Suppressor macrophage (primary cell): ENCODE results near the gene ITIH4.

Experiments
- DNase-seq, 4 experiments: peaks; one replicate each; pipeline ENCODE4 v3.0.0-alpha.2; 2020 to 2022
- total RNA-seq, 17 experiments: gene quantifications; one replicate each; lab custom pipeline; 2026; ENCODE audit warnings: mixed read lengths in 6 of 17, inconsistent platforms in 3 of 17; lab: John Stamatoyannopoulos, UW

ITIH4 gene
- total RNA-seq, result 0.03 to 2.1 (median 0.18) reads per million in 17 experiments

- DNase-seq, result no peak
These were observed at the start of gene ITIH4 for GRCh38 chr3:52830535-52831258. Gene ITIH4, minus strand, starts transcription at chr3:52830672. Its CDS starts 30 bp downstream, at chr3:52830642.

DNA sequence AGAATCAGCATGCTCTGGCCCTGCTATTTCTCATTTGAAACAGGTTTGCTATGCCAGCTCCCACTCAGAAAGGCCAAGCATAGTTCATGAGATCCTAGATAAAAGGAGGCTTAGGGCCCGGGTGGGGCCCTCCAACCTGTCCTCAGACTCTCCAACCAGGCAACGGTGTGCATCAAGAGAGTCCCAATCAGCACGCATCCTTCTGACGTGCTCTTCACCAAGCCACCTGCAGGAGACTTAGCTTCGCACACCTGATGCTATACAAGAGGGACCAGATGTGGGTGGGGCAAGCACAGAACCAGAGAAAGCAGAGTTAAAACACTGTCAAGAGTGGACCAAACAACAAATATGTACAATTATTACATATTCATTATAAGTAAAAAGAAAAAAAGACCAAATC is 49.6 kb upstream of the ITIH4 start:
- DNase-seq, result no peak

- DNase-seq, result no peak
These were observed 49.1 kb upstream of the ITIH4 start for GRCh38 chr3:52879581-52879980.

DNA sequence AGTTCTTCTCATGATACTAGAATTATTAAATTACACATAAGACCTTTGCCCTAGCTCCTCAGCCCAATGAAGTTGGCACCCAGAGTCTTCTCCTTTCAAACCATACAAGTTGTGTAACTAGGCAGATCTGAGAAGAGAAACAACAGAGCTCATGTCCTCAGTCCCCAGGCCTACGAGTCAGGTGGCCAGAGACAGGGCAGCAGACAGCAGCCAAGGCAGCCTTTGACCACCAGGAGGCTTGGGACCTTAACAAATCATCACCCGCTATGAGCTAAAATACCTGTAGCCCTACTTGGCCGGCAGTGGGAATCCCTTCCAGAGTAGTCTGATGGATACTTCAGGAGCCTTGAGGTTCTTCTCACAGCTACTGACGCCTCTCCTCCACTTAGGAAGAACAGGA is 48.6 kb upstream of the ITIH4 start:
- DNase-seq, result peak in 1 of 4 experiments; percentile 49

- no peak for DNase-seq
These were observed 46.6 kb upstream of the ITIH4 start for GRCh38 chr3:52877085-52877484.

- DNase-seq, result no peak
These were observed 44.6 kb upstream of the ITIH4 start for GRCh38 chr3:52874864-52875587.

DNA sequence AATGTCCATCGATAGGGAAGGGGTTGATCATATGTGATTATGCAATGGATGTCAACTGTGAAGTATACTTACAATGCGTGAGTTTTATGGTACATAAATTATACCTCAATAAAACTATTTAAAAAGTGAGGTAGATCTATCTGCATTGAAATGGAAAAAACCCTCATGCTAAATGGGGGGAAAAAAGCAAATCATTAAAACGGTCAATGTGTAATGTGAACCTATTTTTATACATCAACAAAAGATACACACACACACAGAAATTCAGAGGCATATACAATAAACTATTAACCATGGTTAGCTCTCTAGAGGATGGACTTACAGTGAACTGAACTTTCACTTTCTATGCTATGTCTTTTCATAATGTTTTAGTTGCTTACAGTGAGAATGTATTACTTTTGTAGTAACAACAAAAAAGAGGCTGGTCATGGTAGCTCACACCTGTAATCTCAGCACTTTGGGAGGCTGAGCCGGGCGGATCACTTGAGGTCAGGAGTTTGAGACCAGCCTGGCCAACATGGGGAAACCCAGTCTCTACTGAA is 43.8 kb upstream of the ITIH4 start:
- DNase-seq, result no peak

DNA sequence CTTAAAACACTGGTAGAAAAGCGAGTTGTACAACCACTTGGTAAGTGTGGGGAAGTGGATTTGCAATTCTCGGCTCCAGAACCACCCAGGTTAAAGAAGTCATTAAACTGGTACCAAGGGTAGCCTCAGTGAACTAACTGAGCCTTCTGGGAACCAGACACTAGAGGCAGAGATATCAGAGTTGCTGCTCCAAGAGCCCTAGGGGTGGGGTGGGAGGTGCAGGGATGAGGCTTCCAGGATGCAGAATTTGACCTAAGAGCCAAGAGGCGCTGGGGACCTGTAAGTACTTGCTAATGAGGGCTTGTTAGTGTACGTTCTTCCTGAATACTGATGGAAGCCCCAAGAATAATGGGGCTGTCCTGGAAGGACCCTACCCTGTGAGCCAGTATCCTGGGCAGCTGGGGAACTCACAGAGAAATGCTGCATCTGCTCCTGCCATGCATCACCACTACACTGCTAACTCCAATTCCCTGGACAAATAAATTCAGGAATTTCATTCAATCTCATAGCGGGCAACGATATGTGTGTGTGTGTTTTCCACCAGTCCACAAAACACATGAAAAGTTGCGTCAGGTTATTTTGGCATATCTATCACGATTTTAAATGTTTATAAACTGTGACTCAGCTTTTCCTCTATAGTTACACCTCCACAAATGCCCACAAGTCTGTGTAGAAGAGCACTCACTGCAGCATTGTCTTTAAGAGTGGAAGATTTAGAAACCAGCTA is 43.1 kb upstream of the ITIH4 start:
- peak in 1 of 4 experiments; percentile 21 for DNase-seq

DNA sequence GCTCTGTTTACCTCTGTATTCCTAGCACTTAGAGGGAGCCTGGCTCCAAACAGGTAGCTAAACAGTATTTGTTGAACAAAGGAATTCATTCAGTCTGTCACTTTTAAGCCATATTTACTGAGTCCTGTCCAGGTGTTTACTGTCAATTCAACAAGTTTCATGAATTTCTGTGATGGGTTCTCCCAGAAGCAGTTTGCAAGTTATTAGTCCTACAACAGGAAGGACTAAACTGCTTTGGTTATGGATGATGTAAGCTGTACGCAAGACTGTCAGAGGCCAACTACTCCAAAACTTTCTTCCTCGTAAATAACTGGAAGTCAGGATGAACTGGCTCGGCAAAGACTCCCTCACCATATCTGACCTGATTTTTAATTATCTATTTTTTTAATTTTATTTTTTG is 41.8 kb upstream of the ITIH4 start:
- peak in 3 of 4 experiments; percentile 29 to 40 (median 37) for DNase-seq

DNA sequence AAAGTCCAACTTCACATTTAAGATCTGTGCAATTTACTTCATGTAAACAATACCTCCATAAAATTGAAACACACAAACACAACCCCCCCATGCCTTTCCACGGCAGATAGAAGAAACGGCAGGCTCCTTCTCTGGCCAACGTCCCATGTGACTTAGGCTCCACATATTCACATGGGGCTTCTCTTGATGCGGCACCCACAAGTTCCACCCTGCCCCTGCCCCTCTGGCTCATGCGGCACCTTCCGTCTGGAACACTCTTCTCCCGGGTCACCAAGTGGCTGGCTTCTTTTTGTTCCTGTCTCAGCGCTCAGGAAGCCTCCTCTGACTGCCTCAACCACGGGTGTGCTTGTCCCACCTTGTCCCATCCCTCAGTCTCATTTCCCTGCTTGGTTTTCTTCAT is 41.3 kb upstream of the ITIH4 start:
- no peak for DNase-seq

- no peak for DNase-seq
These were observed 40.0 kb upstream of the ITIH4 start for GRCh38 chr3:52870471-52870870.

- DNase-seq, result no peak
These were observed 36.0 kb upstream of the ITIH4 start for GRCh38 chr3:52866427-52866826.

DNA sequence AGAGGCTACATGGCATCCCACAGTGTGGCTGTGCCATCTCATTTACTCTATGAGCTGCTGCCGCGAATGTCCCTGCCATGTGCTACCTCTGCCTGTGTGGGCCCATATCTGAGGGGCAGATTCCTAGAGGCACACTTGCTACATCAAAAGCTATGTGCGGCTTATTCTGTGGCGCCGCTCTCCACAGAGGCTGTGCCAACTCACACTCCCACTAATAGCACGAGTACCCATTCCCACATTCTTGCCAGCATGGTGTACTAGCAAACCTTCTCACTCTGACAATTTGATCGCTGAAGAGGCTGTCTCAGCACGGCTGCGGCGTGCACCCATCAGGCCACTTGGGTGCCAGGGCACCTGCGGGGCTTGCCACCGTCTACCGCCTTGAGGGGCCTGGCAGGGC is 35.5 kb upstream of the ITIH4 start:
- DNase-seq, result no peak

DNA sequence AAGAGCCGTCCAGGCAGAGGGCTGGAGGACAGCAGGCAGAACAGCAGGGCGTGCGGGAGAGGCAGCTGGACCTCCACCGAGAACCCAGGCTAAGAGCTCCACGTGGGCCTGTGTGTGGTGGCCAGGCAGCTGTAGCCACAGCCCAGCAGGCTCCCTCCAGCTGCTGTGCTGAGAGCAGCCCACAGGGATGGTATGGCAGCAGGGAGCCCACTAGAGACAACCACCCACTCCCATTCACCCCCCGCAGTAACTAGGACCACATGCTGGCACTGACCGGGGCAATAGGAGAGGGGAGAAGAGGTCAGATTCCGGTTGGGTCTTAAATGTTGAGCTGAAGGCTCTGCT is 29.9 kb upstream of the ITIH4 start:
- DNase-seq, result no peak

DNA sequence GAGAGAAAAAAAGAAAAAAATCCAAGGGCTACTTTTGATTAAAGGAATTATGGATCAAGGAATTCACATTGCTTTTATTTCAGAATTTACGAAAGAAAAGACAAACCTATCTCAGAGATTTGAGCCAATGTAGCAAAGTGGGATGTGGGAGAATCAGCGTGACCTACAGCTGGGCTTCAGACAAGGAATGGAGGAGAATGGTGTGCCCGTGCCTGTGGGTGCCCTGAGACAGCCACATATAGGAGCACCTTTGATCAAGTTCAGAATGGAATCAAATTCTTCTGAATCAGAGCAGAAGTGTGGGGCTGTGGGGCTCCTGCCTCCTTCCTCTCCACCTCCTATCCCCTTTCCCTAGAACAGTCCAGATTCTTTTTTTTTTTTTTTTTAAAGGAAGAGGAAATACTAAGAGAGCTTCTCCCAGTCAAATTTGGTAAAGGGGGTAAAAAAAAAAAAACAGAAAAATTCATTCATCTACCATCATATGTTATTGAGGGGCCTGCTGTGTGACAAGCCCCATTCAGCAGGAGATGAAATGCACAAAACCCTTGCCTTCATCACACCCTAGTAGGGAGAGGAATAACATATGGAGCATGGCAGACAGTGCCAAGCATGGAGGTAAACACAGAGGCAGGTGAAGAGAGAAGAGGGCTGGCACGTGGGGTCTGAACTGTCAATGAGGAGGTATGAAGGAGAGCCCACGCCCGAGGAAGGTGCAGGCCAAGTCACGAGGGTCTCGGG is 29.4 kb upstream of the ITIH4 start:
- no peak for DNase-seq

- DNase-seq, result no peak
These were observed 27.4 kb upstream of the ITIH4 start for GRCh38 chr3:52857864-52858263.

DNA sequence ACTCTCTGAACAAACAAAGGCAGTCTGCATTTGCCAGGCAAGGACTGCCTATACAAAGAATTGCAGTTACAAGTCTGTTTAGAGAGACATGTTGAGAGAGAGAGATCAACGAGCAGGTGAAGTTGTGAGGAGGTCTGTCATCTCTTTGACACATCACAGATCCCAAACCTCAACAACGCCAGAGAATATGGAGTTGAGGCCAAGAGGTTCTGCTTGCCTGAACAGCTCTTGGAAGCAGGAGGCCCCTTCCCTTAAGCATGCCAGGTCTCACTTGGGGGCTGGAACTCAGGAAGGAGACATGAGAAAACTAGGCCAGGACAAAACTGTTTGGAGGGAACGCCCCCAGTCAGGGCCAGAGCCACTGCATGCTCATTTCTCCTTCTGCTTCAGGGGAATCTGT is 26.7 kb upstream of the ITIH4 start:
- no peak for DNase-seq

GRCh38 chr3:52856666-52857065 is 26.2 kb upstream of the ITIH4 start:
- no peak for DNase-seq

- no peak for DNase-seq
These were observed 23.5 kb upstream of the ITIH4 start for GRCh38 chr3:52854013-52854412.

DNA sequence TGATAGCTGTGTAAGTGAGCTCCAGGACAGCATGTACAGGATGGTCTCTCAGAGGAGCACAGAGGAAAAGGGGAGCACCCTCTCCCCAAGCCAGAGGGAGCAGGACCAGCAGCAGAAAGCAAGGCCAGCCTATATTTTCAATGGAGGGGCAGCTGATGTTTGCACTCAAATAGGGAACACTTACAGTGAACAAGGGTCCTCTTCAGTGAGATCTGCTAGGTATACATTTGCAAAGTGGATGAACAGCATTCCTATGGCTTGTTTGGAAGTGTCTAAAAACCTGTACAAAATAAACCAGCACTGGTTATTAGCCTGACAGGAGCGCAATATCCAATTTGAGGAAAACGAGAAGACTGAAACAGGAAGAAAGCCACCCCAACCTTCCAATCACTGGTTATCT is 21.9 kb upstream of the ITIH4 start:
- DNase-seq, result no peak

DNA sequence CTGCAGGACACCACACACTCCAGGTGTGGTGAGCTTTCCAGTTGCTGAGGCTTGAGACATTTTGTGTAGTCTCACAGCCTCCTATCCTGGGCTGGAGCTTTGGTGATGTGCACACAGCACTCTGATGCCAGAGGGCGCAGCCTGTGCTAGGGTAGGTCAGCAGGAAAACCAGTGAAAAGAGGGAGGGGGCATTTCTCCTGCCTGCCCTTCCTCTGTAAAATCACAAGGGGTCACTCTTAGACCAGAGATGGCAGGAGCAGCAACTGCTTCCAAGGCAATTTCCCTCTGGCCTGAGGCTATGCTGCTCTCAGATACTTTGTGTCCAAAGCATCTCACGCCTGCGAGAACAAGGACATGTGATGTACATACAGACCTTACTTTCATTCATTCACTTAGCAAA is 20.9 kb upstream of the ITIH4 start:
- peak; percentile 32 to 53 (median 48) for DNase-seq

GRCh38 chr3:52849656-52850055 is 19.2 kb upstream of the ITIH4 start:
- DNase-seq, result no peak

DNA sequence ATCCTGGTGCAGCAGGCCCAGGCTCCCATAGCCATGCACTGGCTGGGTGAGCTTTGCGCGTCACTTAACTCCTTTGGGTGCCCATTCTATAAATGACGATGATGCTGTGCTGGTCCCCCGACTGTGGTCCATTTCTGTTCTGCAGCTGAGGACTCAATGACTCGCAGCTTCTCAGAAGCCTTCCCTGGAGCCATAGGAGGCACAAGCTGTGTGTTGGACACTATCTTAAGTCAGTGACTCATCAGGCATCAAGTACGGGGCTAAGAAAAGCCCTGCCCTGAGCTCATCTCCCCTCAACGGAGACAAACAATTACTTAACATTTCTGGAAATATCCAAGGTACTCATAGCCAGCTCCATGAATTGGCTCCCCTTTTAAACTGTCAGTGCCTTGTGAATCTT is 18.1 kb upstream of the ITIH4 start:
- DNase-seq, result peak in 2 of 4 experiments; percentile 21 to 29
